Erythroblast (primary cell): ENCODE results near the gene FIBIN.

Experiments used
- GATA1 ChIP-seq: IDR thresholded peaks from 2 replicates; pipeline ENCODE4 v1.6.1; 2011; ENCODE audit warnings: low read depth, mild to moderate bottlenecking, control low read depth, low read length, moderate library complexity
- POLR2A ChIP-seq: IDR thresholded peaks from 2 replicates; pipeline ENCODE4 v1.6.1; 2011; ENCODE audit warnings: mild to moderate bottlenecking, low read length

DNA sequence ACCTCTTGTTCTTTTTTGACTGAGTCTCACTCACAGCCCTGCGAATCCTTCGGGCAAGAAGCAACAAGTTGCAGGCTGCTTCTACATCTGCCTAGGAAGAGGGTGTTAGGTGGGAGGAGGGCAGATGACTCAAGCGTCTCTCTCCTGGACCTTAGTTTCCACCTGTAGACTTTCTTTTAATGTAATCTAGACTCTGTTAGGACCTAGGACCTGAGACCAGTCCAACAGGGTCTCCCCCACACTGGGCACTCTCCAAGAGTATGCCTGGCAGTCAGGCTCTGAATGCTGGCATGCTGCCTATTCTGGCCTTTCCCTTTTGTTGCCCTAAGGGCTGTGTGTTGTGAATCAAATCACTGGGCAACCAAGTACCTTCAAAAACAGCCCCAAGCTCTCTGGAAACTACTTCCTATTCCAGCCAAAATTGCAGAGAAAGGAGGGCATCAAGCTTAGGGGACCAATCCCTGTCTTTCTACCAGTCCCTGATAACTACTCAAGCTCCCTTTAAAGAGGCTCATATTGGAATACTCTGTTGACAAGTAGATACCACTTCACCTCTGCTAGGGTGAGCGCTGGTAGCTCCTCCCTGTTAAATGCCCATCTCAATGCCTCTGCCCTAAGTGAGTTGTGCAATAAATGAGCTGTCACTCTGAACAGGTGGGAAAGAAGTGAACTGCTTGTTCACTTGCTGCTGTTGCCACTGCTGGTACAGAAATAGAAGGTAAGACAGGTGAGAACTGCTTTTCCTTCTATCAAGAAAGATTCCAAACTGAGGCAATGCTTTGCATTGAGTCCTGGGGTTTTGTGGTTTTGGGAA, 46.6 kb downstream of the FIBIN start, which contains the start of gene BBOX1:
- no peak for TF ChIP-seq POLR2A
- no peak for TF ChIP-seq GATA1
